ENCODE measurements around the gene SLK.
A peak's percentile ranks its signal among the peaks of the same experiment; 100 is the strongest.

SLK gene

DNA sequence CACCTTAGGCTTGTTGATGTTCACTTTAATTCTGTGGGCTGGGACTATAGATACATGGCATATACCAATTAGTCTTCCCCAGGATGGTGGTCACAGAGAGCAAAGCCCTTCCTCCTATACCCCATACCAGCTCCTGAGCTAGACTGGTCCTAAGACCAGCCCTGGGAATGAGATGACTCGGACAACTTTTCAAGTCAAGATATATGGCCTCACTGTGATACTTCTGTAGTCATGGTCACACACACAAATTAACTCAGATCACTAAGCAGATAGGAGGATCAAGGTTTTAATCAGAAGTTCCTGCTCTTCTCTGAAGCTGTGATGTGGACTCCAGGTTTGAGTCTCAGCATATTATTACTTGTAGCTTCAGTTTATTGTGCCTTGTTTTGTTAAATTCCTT lies 53.1 kb downstream of the SLK start:
- TF ChIP-seq CTCF (IDR thresholded peaks at IDR 0.05; ENCODE audit: low read depth, low read length, missing control alignments): no peak
- in situ Hi-C loops (cut with HindIII; ENCODE audit: low sequenced_read_pairs): no loop called here
- DNase-seq (ENCODE audit: low read depth): no peak
- H3K4me3 ChIP-seq (ENCODE audit: low read depth, low read length): no peak overlapping the region

- no peak for TF ChIP-seq CTCF (IDR thresholded peaks at IDR 0.05; ENCODE audit: low read depth, low read length, missing control alignments)
- DNase-seq (ENCODE audit: low read depth): no peak
- in situ Hi-C loops (cut with HindIII; ENCODE audit: low sequenced_read_pairs): no loop called here
- H3K4me3 ChIP-seq (ENCODE audit: low read depth, low read length): no peak overlapping the region
Observed at GRCh38 chr10:104021246-104021645, 54.3 kb downstream of the SLK start.

DNA sequence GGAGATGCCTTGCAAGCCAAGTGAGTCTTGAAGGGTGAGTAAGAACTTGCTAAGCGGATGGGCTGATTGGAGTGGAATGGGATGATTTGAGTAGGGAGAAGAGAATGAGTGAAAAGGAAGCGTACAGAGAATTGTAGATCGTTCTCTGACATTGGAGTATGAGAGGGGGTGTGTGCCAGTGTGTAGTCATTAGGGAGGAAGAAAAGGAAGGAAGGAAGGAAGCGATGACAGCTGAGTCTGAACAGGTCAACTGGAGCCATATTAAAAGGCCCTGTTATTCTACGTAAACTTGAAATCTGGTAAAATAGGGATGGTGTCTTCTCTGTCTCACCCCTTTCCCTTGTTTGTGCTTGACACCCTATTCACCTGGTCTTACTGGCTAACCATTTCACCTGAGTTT lies 55.1 kb downstream of the SLK start:
- TF ChIP-seq CTCF (IDR thresholded peaks at IDR 0.05; ENCODE audit: low read depth, low read length, missing control alignments): no peak
- no peak overlapping the region for H3K4me3 ChIP-seq (ENCODE audit: low read depth, low read length)
- DNase-seq (ENCODE audit: low read depth): no peak
- in situ Hi-C loops (cut with HindIII; ENCODE audit: low sequenced_read_pairs): no loop called here

- in situ Hi-C loops (cut with HindIII; ENCODE audit: low sequenced_read_pairs): no loop called here
- DNase-seq (ENCODE audit: low read depth): no peak
- no peak for TF ChIP-seq CTCF (IDR thresholded peaks at IDR 0.05; ENCODE audit: low read depth, low read length, missing control alignments)
- no peak overlapping the region for H3K4me3 ChIP-seq (ENCODE audit: low read depth, low read length)
Observed at GRCh38 chr10:104025524-104025923, 58.6 kb downstream of the SLK start.

DNA sequence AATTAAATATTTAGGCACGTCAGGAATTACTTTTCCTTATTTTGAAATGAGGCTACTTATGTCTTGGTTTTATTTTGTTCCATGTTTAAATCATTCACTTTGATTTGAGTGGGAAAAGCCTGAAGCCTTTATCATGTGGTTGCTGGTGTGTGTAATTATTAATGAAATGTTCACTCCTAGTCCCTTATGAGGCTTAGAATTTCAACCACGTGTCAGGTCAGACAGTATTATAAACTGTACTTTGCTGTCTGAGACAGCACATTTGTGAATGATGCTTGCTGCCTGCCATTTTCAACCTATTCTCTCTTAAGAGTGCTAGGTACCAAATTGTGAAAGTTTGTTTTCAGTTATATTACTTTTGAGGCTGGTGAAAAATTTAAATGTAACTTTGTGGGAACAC lies 59.8 kb downstream of the SLK start:
- TF ChIP-seq CTCF (IDR thresholded peaks at IDR 0.05; ENCODE audit: low read depth, low read length, missing control alignments): no peak
- in situ Hi-C loops (cut with HindIII; ENCODE audit: low sequenced_read_pairs): no loop called here
- no peak for DNase-seq (ENCODE audit: low read depth)
- H3K4me3 ChIP-seq (ENCODE audit: low read depth, low read length): no peak overlapping the region

DNA sequence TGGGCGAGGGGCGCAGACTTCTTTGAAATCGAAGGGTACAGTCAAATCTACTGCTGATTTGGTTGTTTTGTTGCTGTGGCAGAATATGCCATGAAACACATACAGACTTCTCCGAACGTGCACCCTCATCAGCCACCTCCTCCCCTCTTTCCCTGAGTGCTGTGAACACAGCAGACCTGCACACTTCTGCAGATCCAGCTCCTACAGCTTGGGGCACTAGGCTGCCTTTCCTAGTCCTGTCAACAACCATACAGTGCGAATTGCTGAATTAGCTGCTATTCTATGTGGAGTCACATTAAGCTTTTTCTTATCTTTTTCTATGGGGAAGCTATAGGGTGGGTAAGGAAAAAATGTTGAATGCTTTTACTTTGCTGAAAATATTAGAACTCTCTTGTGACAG lies 61.2 kb downstream of the SLK start:
- in situ Hi-C loops (cut with HindIII; ENCODE audit: low sequenced_read_pairs): no loop called here
- peak; percentile 57 for TF ChIP-seq CTCF (IDR thresholded peaks at IDR 0.05; ENCODE audit: low read depth, low read length, missing control alignments)
- H3K4me3 ChIP-seq (ENCODE audit: low read depth, low read length): no peak overlapping the region
- DNase-seq (ENCODE audit: low read depth): no peak
